IPS-NIHi11 (cell line): ENCODE measurements around the gene GRAMD4.

Source experiments
- DNase-seq: peaks from one replicate; pipeline ENCODE4 v3.0.0; 2012; ENCODE audit warnings: mixed read lengths, low spot score

Gene GRAMD4

GRCh38 chr22:46596819-46597218 is 23.4 kb upstream of the GRAMD4 start:
- DNase-seq = peak; percentile 85

GRCh38 chr22:46598224-46598623 is 22.0 kb upstream of the GRAMD4 start:
- DNase-seq = no peak

- no peak for DNase-seq
Observed at GRCh38 chr22:46598737-46599424, 21.3 kb upstream of the GRAMD4 start.

GRCh38 chr22:46600273-46600796 is 19.9 kb upstream of the GRAMD4 start:
- DNase-seq = no peak

- DNase-seq = no peak
Observed at GRCh38 chr22:46602025-46602424, 18.2 kb upstream of the GRAMD4 start.

GRCh38 chr22:46604306-46604690 is 15.9 kb upstream of the GRAMD4 start:
- DNase-seq = no peak

- DNase-seq = no peak
Observed at GRCh38 chr22:46605117-46605516, 15.1 kb upstream of the GRAMD4 start.

GRCh38 chr22:46606886-46607285 is 13.3 kb upstream of the GRAMD4 start:
- no peak for DNase-seq

- DNase-seq = no peak
Observed at GRCh38 chr22:46607483-46608114, 12.6 kb upstream of the GRAMD4 start.

- no peak for DNase-seq
Observed at GRCh38 chr22:46609175-46609690, 11.0 kb upstream of the GRAMD4 start.

GRCh38 chr22:46609724-46610201 is 10.4 kb upstream of the GRAMD4 start:
- no peak for DNase-seq

GRCh38 chr22:46610356-46610755 is 9.8 kb upstream of the GRAMD4 start:
- no peak for DNase-seq

GRCh38 chr22:46611189-46611588 is 9.0 kb upstream of the GRAMD4 start:
- no peak for DNase-seq

GRCh38 chr22:46612341-46612903 is 7.8 kb upstream of the GRAMD4 start:
- no peak for DNase-seq

- no peak for DNase-seq
Observed at GRCh38 chr22:46612904-46613605, 7.1 kb upstream of the GRAMD4 start.

- DNase-seq = no peak
Observed at GRCh38 chr22:46613606-46614021, 6.6 kb upstream of the GRAMD4 start.

GRCh38 chr22:46614025-46614931 is 5.9 kb upstream of the GRAMD4 start:
- no peak for DNase-seq

- no peak for DNase-seq
Observed at GRCh38 chr22:46617207-46617985, 2.8 kb upstream of the GRAMD4 start.

GRCh38 chr22:46617986-46618647 is 2.1 kb upstream of the GRAMD4 start:
- DNase-seq = no peak

- no peak for DNase-seq
Observed at GRCh38 chr22:46618667-46619066, 1.5 kb upstream of the GRAMD4 start.
